ENCODE data around the gene WIPI1. TPM values are rescaled to one million over a fixed set of nuclear protein-coding genes. Genes with fewer than 3 reads are reported as not detected.

WIPI1 gene
- total and polyA plus RNA-seq, 9 of the 15 experiments (the other 6 are each of a cell fraction or from before 2014, with no cell fraction given): 3.7 to 23.5 (median 11.8) TPM

- TF ChIP-seq BCLAF1 (IDR thresholded peaks at IDR 0.05; ENCODE audit: borderline replicate concordance in 1 of 2, control insufficient read depth in 1 of 2, low read depth in 2 of 2, low read length in 1 of 2): no peak
- no peak for TF ChIP-seq PRPF4 (IDR thresholded peaks at IDR 0.05; ENCODE audit: insufficient read depth, low read depth, low read length, poor library complexity, severe bottlenecking)
- no peak for TF ChIP-seq XRCC5 (IDR thresholded peaks at IDR 0.05; ENCODE audit: low read depth, low read length)
- TF ChIP-seq ZNF398 (CRISPR knock-in tag; IDR thresholded peaks at IDR 0.05): no peak
- TF ChIP-seq ZSCAN29 (IDR thresholded peaks at IDR 0.05): no peak
- TF ChIP-seq XRCC3 (IDR thresholded peaks at IDR 0.05): no peak
Observed at GRCh38 chr17:68450391-68450790, 6.9 kb downstream of the WIPI1 start (continued).

Data from K562 (cell line).